PFSK-1 (cell line): ENCODE results near the gene POU2F1.

Experiments used
- FOXP2 ChIP-seq: optimal IDR thresholded peaks from 2 replicates; pipeline ENCODE3; 2011; ENCODE audit warnings: borderline replicate concordance, control low read depth, inconsistent platforms; ENCODE audit not compliant: insufficient read depth; ENCODE audit errors: extremely low read length, extremely low read depth
- POLR2AphosphoS5 ChIP-seq: IDR thresholded peaks from 2 replicates; pipeline ENCODE4 v1.6.1; 2012; ENCODE audit warnings: low read depth, mild to moderate bottlenecking, control low read depth, low read length, moderate library complexity
- SIN3A ChIP-seq: IDR thresholded peaks from 2 replicates; pipeline ENCODE4 v1.6.1; 2012; ENCODE audit warnings: mild to moderate bottlenecking, low read length, moderate library complexity, borderline replicate concordance; ENCODE audit not compliant: insufficient read depth
- TAF1 ChIP-seq: IDR thresholded peaks from 2 replicates; pipeline ENCODE4 v1.6.1; 2012; ENCODE audit warnings: low read length, control low read depth, borderline replicate concordance; ENCODE audit not compliant: insufficient read depth
- TF ChIP-seq, protein P1 (sequence below), 2 experiments: IDR thresholded peaks; 2 replicates each; pipeline versions ENCODE4 v1.6.1 to v1.8.0; 2011 to 2012; ENCODE audit warnings: low read depth in 2 of 2, low read length in 2 of 2, control low read depth in 1 of 2, inconsistent platforms in 1 of 2, mild to moderate bottlenecking in 1 of 2, moderate library complexity in 1 of 2; ENCODE audit not compliant: insufficient read depth in 1 of 2

Gene POU2F1

DNA sequence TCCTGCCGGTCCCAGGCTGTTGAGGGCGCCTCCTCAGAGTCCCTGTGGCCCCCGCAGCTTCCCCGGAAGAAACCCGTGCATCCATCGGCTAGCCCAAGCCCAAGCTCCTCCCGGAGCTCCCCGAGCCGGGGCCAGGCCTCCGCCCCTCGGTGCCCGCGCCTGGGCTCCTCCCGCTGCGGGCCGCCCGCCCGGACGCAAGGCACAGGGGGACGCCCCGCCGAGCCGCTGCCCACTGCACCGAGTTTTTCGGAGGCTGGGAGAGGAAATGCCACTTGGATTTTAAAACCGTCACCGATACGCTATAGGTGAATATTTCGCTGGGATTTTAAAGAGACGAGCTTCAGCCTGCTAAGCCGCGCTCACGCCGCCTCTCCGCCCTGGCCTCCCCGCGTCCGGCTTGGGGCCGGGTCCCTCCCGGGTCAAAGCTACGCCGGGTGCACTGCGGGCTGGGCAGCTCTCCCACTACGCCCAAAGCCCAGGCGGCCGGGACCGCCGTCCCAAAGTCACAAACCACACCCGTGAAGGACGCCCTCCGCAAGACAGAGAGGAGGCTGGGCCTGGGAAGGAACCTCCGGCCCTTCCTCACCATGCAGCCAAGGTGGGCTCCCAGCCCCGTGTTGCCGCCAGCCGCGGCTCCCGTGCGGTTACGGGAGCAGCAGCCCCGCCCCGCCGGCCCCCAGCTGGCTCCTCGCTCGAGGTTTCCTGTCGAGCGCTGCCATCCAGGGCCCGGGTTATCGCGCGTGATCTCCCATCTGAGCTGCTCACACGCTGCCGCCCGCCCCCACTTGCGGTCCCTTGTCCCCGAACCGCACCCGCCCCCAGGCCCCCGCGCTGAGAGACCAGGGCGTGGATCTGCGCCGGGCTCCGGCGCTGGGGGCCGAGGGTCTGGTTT is 234.5 kb downstream of the POU2F1 start:
- TF ChIP-seq SIN3A (no peak), FOXP2 (no peak), TAF1 (no peak), POLR2AphosphoS5 (no peak)
- TF ChIP-seq, protein P1, sequence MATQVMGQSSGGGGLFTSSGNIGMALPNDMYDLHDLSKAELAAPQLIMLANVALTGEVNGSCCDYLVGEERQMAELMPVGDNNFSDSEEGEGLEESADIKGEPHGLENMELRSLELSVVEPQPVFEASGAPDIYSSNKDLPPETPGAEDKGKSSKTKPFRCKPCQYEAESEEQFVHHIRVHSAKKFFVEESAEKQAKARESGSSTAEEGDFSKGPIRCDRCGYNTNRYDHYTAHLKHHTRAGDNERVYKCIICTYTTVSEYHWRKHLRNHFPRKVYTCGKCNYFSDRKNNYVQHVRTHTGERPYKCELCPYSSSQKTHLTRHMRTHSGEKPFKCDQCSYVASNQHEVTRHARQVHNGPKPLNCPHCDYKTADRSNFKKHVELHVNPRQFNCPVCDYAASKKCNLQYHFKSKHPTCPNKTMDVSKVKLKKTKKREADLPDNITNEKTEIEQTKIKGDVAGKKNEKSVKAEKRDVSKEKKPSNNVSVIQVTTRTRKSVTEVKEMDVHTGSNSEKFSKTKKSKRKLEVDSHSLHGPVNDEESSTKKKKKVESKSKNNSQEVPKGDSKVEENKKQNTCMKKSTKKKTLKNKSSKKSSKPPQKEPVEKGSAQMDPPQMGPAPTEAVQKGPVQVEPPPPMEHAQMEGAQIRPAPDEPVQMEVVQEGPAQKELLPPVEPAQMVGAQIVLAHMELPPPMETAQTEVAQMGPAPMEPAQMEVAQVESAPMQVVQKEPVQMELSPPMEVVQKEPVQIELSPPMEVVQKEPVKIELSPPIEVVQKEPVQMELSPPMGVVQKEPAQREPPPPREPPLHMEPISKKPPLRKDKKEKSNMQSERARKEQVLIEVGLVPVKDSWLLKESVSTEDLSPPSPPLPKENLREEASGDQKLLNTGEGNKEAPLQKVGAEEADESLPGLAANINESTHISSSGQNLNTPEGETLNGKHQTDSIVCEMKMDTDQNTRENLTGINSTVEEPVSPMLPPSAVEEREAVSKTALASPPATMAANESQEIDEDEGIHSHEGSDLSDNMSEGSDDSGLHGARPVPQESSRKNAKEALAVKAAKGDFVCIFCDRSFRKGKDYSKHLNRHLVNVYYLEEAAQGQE (IDR thresholded peaks at IDR 0.05; ENCODE audit: insufficient read depth in 1 of 2, low read depth in 2 of 2, low read length in 2 of 2): no peak

DNA sequence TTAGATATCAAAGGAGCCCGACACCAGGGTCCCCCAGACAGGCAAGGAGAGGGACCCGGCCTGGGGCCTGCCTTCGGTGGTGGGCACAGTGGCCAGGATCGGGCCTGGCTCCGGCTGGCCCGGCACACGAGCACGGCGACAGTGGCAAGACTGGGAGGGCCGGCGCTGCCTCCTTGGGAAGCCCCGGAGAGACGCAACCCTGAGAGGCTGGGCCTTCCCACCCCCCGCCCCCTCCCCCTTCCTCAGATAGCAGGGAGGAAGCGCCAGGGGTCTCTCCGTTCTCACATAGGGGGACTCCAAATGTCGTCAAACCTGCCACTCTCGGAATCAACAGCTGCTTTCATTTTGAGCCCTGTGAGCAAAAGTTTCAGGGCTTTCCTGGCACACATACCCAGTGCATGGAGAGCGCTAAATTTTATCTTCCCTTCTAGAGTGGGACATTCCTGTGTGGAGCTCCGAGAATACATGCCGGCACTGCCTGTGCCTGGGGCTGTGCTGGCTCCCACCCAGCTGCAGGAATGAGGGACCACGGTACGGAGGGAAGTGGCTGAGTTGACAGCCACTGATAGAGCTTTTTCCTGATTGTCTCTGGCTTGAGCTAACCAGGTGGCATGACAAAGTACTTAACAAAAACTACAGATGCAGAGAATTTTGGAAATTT is 235.2 kb downstream of the POU2F1 start:
- TF ChIP-seq TAF1 (no peak), SIN3A (no peak), FOXP2 (no peak), POLR2AphosphoS5 (no peak)
- TF ChIP-seq, protein P1 (IDR thresholded peaks at IDR 0.05; ENCODE audit: insufficient read depth in 1 of 2, low read depth in 2 of 2, low read length in 2 of 2): no peak

DNA sequence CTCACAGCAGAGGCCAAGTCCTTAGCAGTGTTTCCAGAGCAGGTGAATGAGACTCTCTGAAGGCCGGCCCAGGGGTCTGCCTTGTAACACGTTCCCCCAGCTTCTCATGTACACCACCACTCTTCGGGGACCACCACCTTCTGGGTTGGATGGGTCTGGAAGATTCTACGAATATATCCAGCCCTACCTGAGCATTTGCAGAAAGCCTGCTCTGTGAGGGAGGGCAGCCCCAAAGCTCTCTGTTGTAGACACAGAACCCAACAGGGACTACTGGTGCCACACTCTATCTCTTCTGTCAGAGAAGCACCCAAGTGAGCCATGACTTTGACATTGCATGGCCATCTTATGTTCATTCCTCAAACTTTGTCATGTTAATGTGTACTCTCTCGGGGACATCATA is 235.8 kb downstream of the POU2F1 start:
- TF ChIP-seq POLR2AphosphoS5: no peak
- no peak for TF ChIP-seq FOXP2
- TF ChIP-seq, protein P1 (IDR thresholded peaks at IDR 0.05; ENCODE audit: insufficient read depth in 1 of 2, low read depth in 2 of 2, low read length in 2 of 2): no peak
- no peak for TF ChIP-seq TAF1

DNA sequence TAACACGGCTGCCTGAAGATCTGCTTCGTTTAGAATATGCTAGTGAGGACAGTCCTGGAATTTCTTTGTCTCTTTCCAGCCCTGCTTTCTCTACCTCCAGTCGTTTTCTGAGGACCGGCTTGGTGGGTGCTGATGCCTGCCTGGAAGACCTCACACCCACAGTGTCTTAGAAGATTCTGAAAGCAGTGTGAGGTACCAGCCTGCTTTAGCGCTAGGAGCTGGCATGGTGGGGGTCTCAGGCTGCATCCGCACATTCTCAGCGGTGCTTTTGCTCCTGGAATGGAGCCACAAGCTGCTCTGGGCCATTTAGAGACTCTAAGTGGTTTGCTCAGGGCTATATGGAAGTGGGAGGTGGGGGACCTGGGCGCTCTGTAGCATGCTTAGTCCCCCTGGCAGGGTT is 236.2 kb downstream of the POU2F1 start:
- no peak for TF ChIP-seq POLR2AphosphoS5

GRCh38 chr1:167457936-167458584 is 237.4 kb downstream of the POU2F1 start:
- TF ChIP-seq, protein P1 (IDR thresholded peaks at IDR 0.05; ENCODE audit: insufficient read depth in 1 of 2, low read depth in 2 of 2, low read length in 2 of 2): no peak
- TF ChIP-seq TAF1: no peak
- TF ChIP-seq FOXP2: no peak
- no peak for TF ChIP-seq SIN3A
- TF ChIP-seq POLR2AphosphoS5: no peak
